MM.1S (cell line): ENCODE results near the gene RUFY4.
"Not testable (repeated sequence)": the region's sequence is repeated elsewhere in the genome, so short reads cannot be mapped to it uniquely, and the experiment has no call there.

Experiments
- DNase-seq: peaks from one replicate; pipeline ENCODE4 v3.0.0-alpha.2; 2015
- H2AFZ ChIP-seq: fragments of 300-600 bp; sonication (generic); 2 replicates; pipeline ENCODE4 v1.6.0; 2016; ENCODE audit warnings: antibody characterized with exemption, low read length
- H3F3A ChIP-seq: fragments of 300-600 bp; sonication (generic); 2 replicates; pipeline ENCODE4 v1.6.1; 2016; ENCODE audit warnings: mild to moderate bottlenecking, antibody characterized with exemption, low read length, moderate library complexity, mixed read lengths; ENCODE audit not compliant: insufficient read depth
- H3K27ac ChIP-seq: fragments of 300-600 bp; sonication (generic); 2 replicates; pipeline ENCODE4 v1.5.1; 2016; ENCODE audit warnings: mild to moderate bottlenecking, low read length
- H3K27me3 ChIP-seq: fragments of 300-600 bp; sonication (generic); replicated peaks from 2 replicates; pipeline ENCODE4 v1.6.0; 2016; ENCODE audit warnings: low read length; ENCODE audit not compliant: insufficient read depth
- H3K36me3 ChIP-seq: fragments of 300-600 bp; sonication (generic); replicated peaks from 2 replicates; pipeline ENCODE4 v1.6.1; 2016; ENCODE audit warnings: mild to moderate bottlenecking, low read length, mixed read lengths; ENCODE audit not compliant: insufficient read depth
- H3K4me1 ChIP-seq: fragments of 300-600 bp; sonication (generic); 2 replicates; pipeline ENCODE4 v1.6.1; 2016; ENCODE audit warnings: low read length, mixed read lengths
- H3K4me2 ChIP-seq: fragments of 300-600 bp; sonication (generic); 2 replicates; pipeline ENCODE4 v1.6.0; 2016; ENCODE audit warnings: low read depth, low read length
- H3K4me3 ChIP-seq: fragments of 300-600 bp; sonication (generic); 2 replicates; pipeline ENCODE4 v1.5.1; 2016; ENCODE audit warnings: low read length, mixed read lengths
- H3K79me2 ChIP-seq: fragments of 300-600 bp; sonication (generic); 2 replicates; pipeline ENCODE4 v1.6.1; 2016; ENCODE audit warnings: mixed run types, low read length, mixed read lengths
- H3K9ac ChIP-seq: fragments of 300-600 bp; sonication (generic); 2 replicates; pipeline ENCODE4 v1.6.1; 2016; ENCODE audit warnings: low read length, mixed read lengths
- H3K9me2 ChIP-seq: fragments of 300-600 bp; sonication (generic); replicated peaks from 2 replicates; pipeline ENCODE4 v1.6.1; 2016; ENCODE audit warnings: mild to moderate bottlenecking, low read length, mixed read lengths; ENCODE audit not compliant: insufficient read depth
- H3K9me3 ChIP-seq: fragments of 300-600 bp; sonication (generic); replicated peaks from 2 replicates; pipeline ENCODE4 v1.6.1; 2016; ENCODE audit warnings: mild to moderate bottlenecking, low read length, mixed read lengths; ENCODE audit not compliant: insufficient read depth
- H4K20me1 ChIP-seq: fragments of 300-600 bp; sonication (generic); 2 replicates; pipeline ENCODE4 v1.6.1; 2016; ENCODE audit warnings: mild to moderate bottlenecking, low read length, moderate library complexity, mixed read lengths; ENCODE audit not compliant: insufficient read depth
- CTCF ChIP-seq: fragments of 300-600 bp; sonication (generic); IDR thresholded peaks from 2 replicates; pipeline ENCODE4 v1.5.1; 2016; ENCODE audit warnings: antibody characterized with exemption, low read length, mixed read lengths
- EZH2 ChIP-seq: fragments of 300-600 bp; sonication (generic); optimal IDR thresholded peaks from 2 replicates; pipeline ENCODE3; 2017; ENCODE audit warnings: low read depth, mild to moderate bottlenecking, antibody characterized with exemption, low read length, mixed read lengths
- EZH2phosphoT487 ChIP-seq: fragments of 300-600 bp; sonication (generic); IDR thresholded peaks from 2 replicates; pipeline ENCODE4 v1.6.1; 2018; ENCODE audit warnings: antibody characterized with exemption, low read length

RUFY4 gene

DNA sequence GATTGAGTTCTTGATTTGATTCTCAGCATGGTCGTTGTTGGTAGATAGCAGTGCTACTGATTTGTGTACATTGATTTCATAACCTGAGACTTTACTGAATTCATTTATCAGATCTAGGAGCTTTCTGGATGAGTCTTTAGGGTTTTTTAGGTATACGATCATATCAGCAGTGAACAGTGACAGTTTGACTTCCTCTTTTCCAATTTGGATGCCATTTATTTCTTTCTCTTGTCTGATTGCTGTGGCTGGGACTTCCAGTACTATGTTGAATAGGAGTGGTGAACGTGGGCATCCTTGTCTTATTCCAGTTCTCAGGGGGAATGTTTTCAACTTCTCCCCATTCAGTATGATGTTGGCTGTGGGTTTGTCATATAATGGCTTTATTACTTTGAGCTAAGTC lies 28.9 kb downstream of the RUFY4 start:
- no peaks in the 10 kb centered on the region for H3K9me2 ChIP-seq
- no peaks in the 10 kb centered on the region for H3K36me3 ChIP-seq
- no peaks in the 10 kb centered on the region for H4K20me1 ChIP-seq
- H3K4me2 ChIP-seq, result no peak overlapping the region
- no peak overlapping the region for H3K9ac ChIP-seq
- H3K27ac ChIP-seq, result no peak overlapping the region
- no peaks in the 10 kb centered on the region for H3K79me2 ChIP-seq
- H2AFZ ChIP-seq, result no peak overlapping the region
- no peaks in the 10 kb centered on the region for H3K9me3 ChIP-seq
- H3K4me1 ChIP-seq, result no peaks in the 10 kb centered on the region
- DNase-seq, result no peak
- no peaks in the 10 kb centered on the region for H3F3A ChIP-seq
- no peak overlapping the region for H3K4me3 ChIP-seq
- H3K27me3 ChIP-seq, result no peaks in the 10 kb centered on the region
- no peak for TF ChIP-seq EZH2phosphoT487
- TF ChIP-seq CTCF, result no peak
- TF ChIP-seq EZH2, result no peak

GRCh38 chr2:218108834-218109233 lies 39.8 kb downstream of the RUFY4 start:
- not testable (repeated sequence) for H3K9me2 ChIP-seq, H3K9me3 ChIP-seq, H3K9ac ChIP-seq, H3K4me3 ChIP-seq, H3K4me1 ChIP-seq, H3K4me2 ChIP-seq, H3F3A ChIP-seq, H4K20me1 ChIP-seq, H2AFZ ChIP-seq, H3K79me2 ChIP-seq, DNase-seq, H3K27me3 ChIP-seq, H3K27ac ChIP-seq, H3K36me3 ChIP-seq

- H3K9me2 ChIP-seq, H4K20me1 ChIP-seq, H3K36me3 ChIP-seq, H3F3A ChIP-seq, H3K27me3 ChIP-seq, H3K4me1 ChIP-seq, H3K4me3 ChIP-seq, DNase-seq, H3K9me3 ChIP-seq, H3K79me2 ChIP-seq, H3K27ac ChIP-seq, H3K4me2 ChIP-seq, H2AFZ ChIP-seq, H3K9ac ChIP-seq: not testable (repeated sequence)
Measured at GRCh38 chr2:218121789-218122188, 52.7 kb downstream of the RUFY4 start.

DNA sequence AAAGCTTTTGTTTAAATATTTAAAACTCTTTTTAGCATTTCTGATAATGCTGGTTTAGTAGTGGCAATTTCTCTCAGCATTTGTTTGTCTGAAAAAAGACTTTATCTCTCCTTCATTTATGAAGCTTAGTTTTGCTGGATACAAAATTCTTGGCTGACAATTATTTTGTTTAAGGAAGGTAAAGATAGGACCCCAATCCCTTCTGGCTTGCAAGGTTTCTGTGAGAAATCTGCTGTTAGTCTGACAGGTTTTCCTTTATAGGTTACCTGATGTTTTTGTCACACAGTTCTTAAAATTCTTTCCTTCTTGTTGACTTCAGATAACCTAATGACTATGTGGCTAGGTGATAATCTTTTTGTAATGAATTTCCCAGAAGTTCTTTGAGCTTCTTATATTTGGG lies 53.2 kb downstream of the RUFY4 start:
- not testable (repeated sequence) for DNase-seq, H3F3A ChIP-seq, H3K27ac ChIP-seq, H3K79me2 ChIP-seq, H4K20me1 ChIP-seq, H3K4me3 ChIP-seq, H3K4me1 ChIP-seq, H3K36me3 ChIP-seq, H2AFZ ChIP-seq, H3K9ac ChIP-seq, H3K9me2 ChIP-seq, H3K9me3 ChIP-seq, H3K27me3 ChIP-seq, H3K4me2 ChIP-seq

DNA sequence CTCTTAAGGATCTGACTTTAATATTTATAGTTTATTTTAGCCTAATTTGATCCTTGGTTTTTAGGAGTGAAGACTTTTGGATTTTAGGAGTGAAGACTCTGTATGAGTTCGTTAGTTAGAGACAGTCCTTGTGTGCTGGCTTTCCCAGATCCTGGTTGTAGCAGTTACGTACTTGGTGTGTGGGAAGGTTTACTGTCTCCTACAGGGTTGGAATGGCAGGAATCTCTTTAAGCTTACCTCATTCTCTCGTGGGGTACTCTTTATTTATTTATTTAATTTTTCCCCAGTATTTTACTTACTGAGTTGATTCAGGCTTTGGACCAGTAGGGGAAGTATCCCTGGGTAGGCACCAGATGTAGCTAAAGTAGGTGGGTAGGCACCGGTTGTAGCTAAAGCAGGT lies 54.9 kb downstream of the RUFY4 start:
- Histone ChIP-seq H3K4me1 (no peaks in the 10 kb centered on the region), H4K20me1 (no peaks in the 10 kb centered on the region), H2AFZ (no peak overlapping the region), H3K4me3 (no peak overlapping the region), H3K9me3 (no peaks in the 10 kb centered on the region), H3K27ac (no peak overlapping the region), H3K9ac (no peak overlapping the region), H3K79me2 (no peaks in the 10 kb centered on the region), H3K4me2 (no peak overlapping the region), H3K36me3 (no peaks in the 10 kb centered on the region), H3K27me3 (no peaks in the 10 kb centered on the region), H3F3A (no peaks in the 10 kb centered on the region), H3K9me2 (no peaks in the 10 kb centered on the region)
- no peak for DNase-seq
- TF ChIP-seq EZH2phosphoT487 (no peak), CTCF (no peak), EZH2 (no peak)
